Urinary bladder (tissue), 4 donors: ENCODE measurements around the gene CPLX3. TPM values are rescaled to one million over a fixed set of nuclear protein-coding genes. Genes with fewer than 3 reads are reported as not detected.

Experiments used
- DNase-seq: peaks from one replicate; pipeline ENCODE4 v3.0.0-alpha.2; 2015; ENCODE audit errors: extremely low spot score
- H3K27ac ChIP-seq: one replicate; pipeline ENCODE4 v1.5.1; 2013; ENCODE audit warnings: low read depth, mild to moderate bottlenecking, moderate library complexity
- H3K36me3 ChIP-seq: one replicate; pipeline ENCODE4 v1.6.1; 2013; ENCODE audit warnings: mild to moderate bottlenecking, moderate library complexity; ENCODE audit not compliant: insufficient read depth
- H3K4me1 ChIP-seq: one replicate; pipeline ENCODE4 v1.6.1; 2013; ENCODE audit warnings: mild to moderate bottlenecking, moderate library complexity; ENCODE audit not compliant: insufficient read depth
- H3K4me3 ChIP-seq: one replicate; pipeline ENCODE4 v1.5.1; 2013; ENCODE audit warnings: low read depth, low read length
- WGBS: extraction: QIAGEN DNeasy Blood & Tissue Kit; methylation state at CpG from one replicate; pipeline ENCODE4 v1.1.7; 2013; 5-methylcytosine and 5-hydroxymethylcytosine counted together
- polyA plus RNA-seq: library from polyadenylated mRNA; stranded (reverse); fragments of 200-250 nt; gene quantifications from one replicate; pipeline ENCODE4 v1.2.3, GENCODE V29; 2013
- total RNA-seq: library from RNA; depleted of rRNA; stranded (reverse); fragments of >200 nt; gene quantifications from one replicate; pipeline ENCODE4 v1.2.3, GENCODE V29; 2014
- donor health status: healthy with polysubstance abuse.
- donor health status: healthy.

The CPLX3 gene
- total and polyA plus RNA-seq, 2 donors = 0.22 TPM; not detected in 1

GRCh38 chr15:74863239-74864056 lies 37.0 kb downstream of the CPLX3 start:
- H3K4me1 ChIP-seq = no peaks in the 10 kb centered on the region
- no peak overlapping the region for H3K27ac ChIP-seq
- H3K4me3 ChIP-seq = no peak overlapping the region
- WGBS = 84% methylated on average over 11 of the region's 11 CpGs
- no peaks in the 10 kb centered on the region for H3K36me3 ChIP-seq
- no peak for DNase-seq

- Histone ChIP-seq H3K4me3 (no peak overlapping the region), H3K36me3 (no peaks in the 10 kb centered on the region), H3K27ac (no peak overlapping the region), H3K4me1 (no peaks in the 10 kb centered on the region)
- 87% methylated on average over 6 of the region's 6 CpGs for WGBS
- DNase-seq = no peak
Measured at GRCh38 chr15:74864296-74864695, 37.9 kb downstream of the CPLX3 start.

- no peaks in the 10 kb centered on the region for H3K36me3 ChIP-seq
- H3K27ac ChIP-seq = no peak overlapping the region
- no peak for DNase-seq
- H3K4me1 ChIP-seq = no peaks in the 10 kb centered on the region
- no peak overlapping the region for H3K4me3 ChIP-seq
- WGBS = 83% methylated on average over 2 of the region's 2 CpGs
Measured at GRCh38 chr15:74865316-74865715, 38.9 kb downstream of the CPLX3 start.

- 78% methylated on average over 6 of the region's 6 CpGs for WGBS
- Histone ChIP-seq H3K4me1 (no peaks in the 10 kb centered on the region), H3K27ac (no peak overlapping the region), H3K36me3 (no peaks in the 10 kb centered on the region), H3K4me3 (no peak overlapping the region)
- no peak for DNase-seq
Measured at GRCh38 chr15:74866090-74866489, 39.7 kb downstream of the CPLX3 start.

- 75% methylated on average over 1 of the region's 1 CpG for WGBS
- H3K4me1 ChIP-seq = no peaks in the 10 kb centered on the region
- peak overlapping the region; percentile 60 for H3K27ac ChIP-seq
- no peak overlapping the region for H3K4me3 ChIP-seq
- no peak for DNase-seq
- H3K36me3 ChIP-seq = no peaks in the 10 kb centered on the region
Measured at GRCh38 chr15:74867466-74868038, 41.1 kb downstream of the CPLX3 start.

GRCh38 chr15:74868059-74868458 lies 41.6 kb downstream of the CPLX3 start:
- Histone ChIP-seq H3K4me1 (no peaks in the 10 kb centered on the region), H3K27ac (peak overlapping the region; percentile 60), H3K36me3 (no peaks in the 10 kb centered on the region), H3K4me3 (no peak overlapping the region)
- DNase-seq = no peak
- WGBS = 68% methylated on average over 6 of the region's 6 CpGs

GRCh38 chr15:74869372-74869725 lies 42.9 kb downstream of the CPLX3 start:
- H3K4me1 ChIP-seq = no peaks in the 10 kb centered on the region
- H3K27ac ChIP-seq = no peak overlapping the region
- H3K4me3 ChIP-seq = no peak overlapping the region

GRCh38 chr15:74869726-74870407 lies 43.4 kb downstream of the CPLX3 start:
- Histone ChIP-seq H3K4me1 (no peaks in the 10 kb centered on the region), H3K27ac (no peak overlapping the region), H3K36me3 (no peaks in the 10 kb centered on the region), H3K4me3 (no peak overlapping the region)
- DNase-seq = no peak
- WGBS = 49% methylated on average over 6 of the region's 6 CpGs

More at GRCh38 chr15:74869372-74869725, 42.9 kb downstream of the CPLX3 start:
- no peak for DNase-seq
- H3K36me3 ChIP-seq = no peaks in the 10 kb centered on the region

GRCh38 chr15:74870436-74871215 lies 44.2 kb downstream of the CPLX3 start:
- Histone ChIP-seq H3K27ac (no peak overlapping the region), H3K36me3 (no peaks in the 10 kb centered on the region), H3K4me1 (no peaks in the 10 kb centered on the region), H3K4me3 (no peak overlapping the region)
- no peak for DNase-seq
- 46% methylated on average over 6 of the region's 6 CpGs for WGBS

GRCh38 chr15:74872702-74873035 lies 46.2 kb downstream of the CPLX3 start:
- H3K4me1 ChIP-seq = no peaks in the 10 kb centered on the region
- H3K4me3 ChIP-seq = peak overlapping the region; percentile 56
- H3K27ac ChIP-seq = peak overlapping the region; percentile 82
- no peaks in the 10 kb centered on the region for H3K36me3 ChIP-seq
- WGBS = under 1% methylated on average over 11 of the region's 11 CpGs
- DNase-seq = no peak

- H3K4me1 ChIP-seq = no peaks in the 10 kb centered on the region
- WGBS = 1% methylated on average over 51 of the region's 52 CpGs
Measured at GRCh38 chr15:74873036-74873755, 46.8 kb downstream of the CPLX3 start, which contains the start of gene SCAMP2. TSS of gene SCAMP2 (minus strand) at chr15:74873365. CDS start at chr15:74873255, 110 bp downstream.

GRCh38 chr15:74873756-74874424 lies 47.5 kb downstream of the CPLX3 start:
- 38% methylated on average over 16 of the region's 16 CpGs for WGBS
- no peak overlapping the region for H3K27ac ChIP-seq
- H3K4me1 ChIP-seq = no peaks in the 10 kb centered on the region
- peak overlapping the region; percentile 56 for H3K4me3 ChIP-seq
- H3K36me3 ChIP-seq = no peaks in the 10 kb centered on the region
- DNase-seq = no peak

More at GRCh38 chr15:74873036-74873755, 46.8 kb downstream of the CPLX3 start, which contains the start of gene SCAMP2:
- H3K27ac ChIP-seq = peak within 1 kb of the TSS; percentile 82
- peak; percentile 91 for DNase-seq
- H3K4me3 ChIP-seq = peak within 1 kb of the TSS; percentile 56
- H3K36me3 ChIP-seq = no peaks in the 10 kb centered on the region
